Activated naive CD4-positive, alpha-beta T cell (primary cell): ENCODE results near the gene NPR2.

Source experiments
- DNase-seq, 4 experiments: peaks; one replicate each; lab custom pipeline; 2025; lab: John Stamatoyannopoulos, UW

NPR2 gene

GRCh38 chr9:35832814-35833213, 41.4 kb downstream of the NPR2 start:
- DNase-seq = no peak

- no peak for DNase-seq
These were observed 43.1 kb downstream of the NPR2 start for GRCh38 chr9:35834260-35835215.

- DNase-seq = no peak
These were observed 43.8 kb downstream of the NPR2 start for GRCh38 chr9:35835216-35835632.

GRCh38 chr9:35835766-35836165, 44.4 kb downstream of the NPR2 start:
- no peak for DNase-seq

GRCh38 chr9:35836595-35836994, 45.2 kb downstream of the NPR2 start:
- no peak for DNase-seq

- DNase-seq = no peak
These were observed 48.5 kb downstream of the NPR2 start for GRCh38 chr9:35839926-35840325.

GRCh38 chr9:35840881-35841644, 49.7 kb downstream of the NPR2 start:
- no peak for DNase-seq

GRCh38 chr9:35841645-35841900, 50.2 kb downstream of the NPR2 start:
- DNase-seq = no peak

- no peak for DNase-seq
These were observed 50.8 kb downstream of the NPR2 start for GRCh38 chr9:35842020-35842745.

- DNase-seq = no peak
These were observed 51.4 kb downstream of the NPR2 start for GRCh38 chr9:35842795-35843194.

GRCh38 chr9:35844628-35845270, 53.4 kb downstream of the NPR2 start:
- DNase-seq = no peak

- no peak for DNase-seq
These were observed 54.7 kb downstream of the NPR2 start for GRCh38 chr9:35845824-35846771.

- no peak for DNase-seq
These were observed 56.6 kb downstream of the NPR2 start for GRCh38 chr9:35847792-35848572.

GRCh38 chr9:35852267-35852815, 61.0 kb downstream of the NPR2 start:
- DNase-seq = no peak

GRCh38 chr9:35852876-35853865, 61.8 kb downstream of the NPR2 start:
- DNase-seq = no peak

GRCh38 chr9:35854091-35854762, 62.8 kb downstream of the NPR2 start:
- no peak for DNase-seq

- DNase-seq = no peak
These were observed 64.8 kb downstream of the NPR2 start for GRCh38 chr9:35856206-35856605.

- no peak for DNase-seq
These were observed 65.5 kb downstream of the NPR2 start for GRCh38 chr9:35856882-35857281.
